AG09309 (cell line): ENCODE data around the gene VIPR2.

Source experiments
- DNase-seq: peaks from one replicate; pipeline ENCODE4 v3.0.0-alpha.2; 2010; ENCODE audit warnings: low read depth
- H3K4me3 ChIP-seq: 2 replicates; pipeline ENCODE4 v1.5.1; 2011; ENCODE audit warnings: mild to moderate bottlenecking, low read depth, low read length, moderate library complexity; ENCODE audit not compliant: control insufficient read depth
- TF ChIP-seq, protein P1 (sequence below): IDR thresholded peaks from 2 replicates; pipeline ENCODE4 v1.5.1; 2011; ENCODE audit warnings: mild to moderate bottlenecking, low read depth, low read length, inconsistent platforms; ENCODE audit not compliant: insufficient read depth, control insufficient read depth; ENCODE audit errors: missing control alignments

The VIPR2 gene

GRCh38 chr7:159141167-159141566 lies 3.5 kb downstream of the VIPR2 start:
- DNase-seq: no peak
- H3K4me3 ChIP-seq: no peak overlapping the region
- TF ChIP-seq, protein P1, sequence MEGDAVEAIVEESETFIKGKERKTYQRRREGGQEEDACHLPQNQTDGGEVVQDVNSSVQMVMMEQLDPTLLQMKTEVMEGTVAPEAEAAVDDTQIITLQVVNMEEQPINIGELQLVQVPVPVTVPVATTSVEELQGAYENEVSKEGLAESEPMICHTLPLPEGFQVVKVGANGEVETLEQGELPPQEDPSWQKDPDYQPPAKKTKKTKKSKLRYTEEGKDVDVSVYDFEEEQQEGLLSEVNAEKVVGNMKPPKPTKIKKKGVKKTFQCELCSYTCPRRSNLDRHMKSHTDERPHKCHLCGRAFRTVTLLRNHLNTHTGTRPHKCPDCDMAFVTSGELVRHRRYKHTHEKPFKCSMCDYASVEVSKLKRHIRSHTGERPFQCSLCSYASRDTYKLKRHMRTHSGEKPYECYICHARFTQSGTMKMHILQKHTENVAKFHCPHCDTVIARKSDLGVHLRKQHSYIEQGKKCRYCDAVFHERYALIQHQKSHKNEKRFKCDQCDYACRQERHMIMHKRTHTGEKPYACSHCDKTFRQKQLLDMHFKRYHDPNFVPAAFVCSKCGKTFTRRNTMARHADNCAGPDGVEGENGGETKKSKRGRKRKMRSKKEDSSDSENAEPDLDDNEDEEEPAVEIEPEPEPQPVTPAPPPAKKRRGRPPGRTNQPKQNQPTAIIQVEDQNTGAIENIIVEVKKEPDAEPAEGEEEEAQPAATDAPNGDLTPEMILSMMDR: no peak

GRCh38 chr7:159140170-159140910 lies 4.3 kb downstream of the VIPR2 start:
- TF ChIP-seq, protein P1: no peak
- DNase-seq: no peak

GRCh38 chr7:159139639-159140038 lies 5.0 kb downstream of the VIPR2 start:
- TF ChIP-seq, protein P1: no peak
- DNase-seq: no peak
- H3K4me3 ChIP-seq: no peak overlapping the region

More at GRCh38 chr7:159140170-159140910, 4.3 kb downstream of the VIPR2 start:
- H3K4me3 ChIP-seq: no peak overlapping the region

DNA sequence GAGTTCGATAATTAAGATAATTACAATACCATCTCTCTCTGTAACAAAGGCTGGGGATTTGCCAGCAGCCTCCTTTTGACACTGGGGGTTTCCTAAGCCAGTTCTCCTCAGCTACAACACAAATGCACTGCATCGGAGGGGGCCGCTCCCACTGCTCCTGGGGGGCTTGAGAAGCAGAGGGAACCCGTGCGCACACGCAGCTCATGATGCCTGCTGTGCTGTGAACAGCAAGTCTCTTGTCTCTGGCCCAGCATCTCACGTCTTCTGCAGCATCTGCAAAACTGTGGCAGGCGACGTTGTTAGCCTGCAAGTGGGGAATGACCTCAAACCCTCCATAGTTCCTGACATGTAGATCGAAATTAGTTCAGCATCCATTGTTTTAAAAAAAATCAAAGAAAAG lies 5.5 kb downstream of the VIPR2 start:
- DNase-seq: no peak
- TF ChIP-seq, protein P1: no peak
- no peak overlapping the region for H3K4me3 ChIP-seq

GRCh38 chr7:159138508-159138907 lies 6.2 kb downstream of the VIPR2 start:
- TF ChIP-seq, protein P1: no peak
- H3K4me3 ChIP-seq: no peak overlapping the region
- DNase-seq: no peak

GRCh38 chr7:159137906-159138305 lies 6.8 kb downstream of the VIPR2 start:
- no peak overlapping the region for H3K4me3 ChIP-seq
- DNase-seq: no peak
- TF ChIP-seq, protein P1: no peak
